Suprapubic skin (tissue), 4 donors: ENCODE data around the gene SLC44A1.

Experiments used
- CTCF ChIP-seq, 2 donors: fragments of 200-600 bp in 1 of 2; fragments of 450-650 bp in 1 of 2; sonication (generic) in 1 of 2; IDR thresholded peaks; one replicate each; pipeline ENCODE4 v1.5.1; 2016 to 2019; ENCODE audit warnings: antibody characterized with exemption in 2 of 2, mild to moderate bottlenecking in 1 of 2, moderate library complexity in 1 of 2
- POLR2A ChIP-seq, 2 donors: fragments of 450-650 bp; IDR thresholded peaks; one replicate each; pipeline ENCODE4 v1.6.1; 2017; ENCODE audit warnings: antibody characterized with exemption in 2 of 2, mild to moderate bottlenecking in 2 of 2, moderate library complexity in 2 of 2
- POLR2AphosphoS5 ChIP-seq, 3 donors: sonication (generic); formaldehyde crosslinking; IDR thresholded peaks; one replicate each; pipeline ENCODE4 v1.6.1; 2017; ENCODE audit warnings: antibody characterized with exemption in 3 of 3

DNA sequence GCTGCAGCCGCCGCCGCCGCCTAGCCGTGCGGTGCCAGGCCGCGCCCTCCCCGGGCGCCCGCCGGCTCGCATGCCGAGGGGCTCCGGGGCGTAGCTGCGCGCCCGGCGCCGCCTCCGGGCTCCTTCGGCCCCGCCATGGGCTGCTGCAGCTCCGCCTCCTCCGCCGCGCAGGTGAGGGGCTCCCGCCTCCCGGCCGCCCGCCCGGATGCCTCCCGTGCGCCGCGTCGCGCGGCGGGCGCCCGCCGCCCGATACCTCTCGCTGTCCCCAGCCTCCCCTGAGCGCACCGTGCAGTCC is 230 bp downstream of the SLC44A1 start:
- TF ChIP-seq CTCF (IDR thresholded peaks at IDR 0.05) (no peak), POLR2A (IDR thresholded peaks at IDR 0.05) (no peak), POLR2AphosphoS5 (IDR thresholded peaks at IDR 0.05) (no peak)
